ENCODE results near the gene TIMM22. TPM values are rescaled to one million over a fixed set of nuclear protein-coding genes. Genes with fewer than 3 reads are reported as not detected.

TIMM22 gene
- total and polyA plus RNA-seq, 2 of the 4 experiments (the other 2 are of a cell fraction), result 12.7 to 12.9 TPM

- Histone ChIP-seq H2BK120ac (ENCODE audit: low read depth, low read length) (peak overlapping the region; percentile 85), H3K4me2 (ENCODE audit: low read depth, low read length) (peak overlapping the region; percentile 0; the same call in 1 of the 2 replicates), H4K20me1 (ENCODE audit: insufficient read depth, low read length) (peaks cover 68% of the 10 kb centered on the region), H3K27ac (ENCODE audit: insufficient read depth, low read length) (peak overlapping the region; percentile 95), H4K5ac (ENCODE audit: low read depth, low read length) (peak overlapping the region; percentile 6; the same call in 1 of the 2 replicates), H4K8ac (ENCODE audit: low read depth in 2 of 2, low read length in 2 of 2) (peak overlapping the region in 1 of 2 experiments; percentile 74; a peak in 1 of 4 replicates), H3K9ac (ENCODE audit: low read depth, low read length) (peak overlapping the region; percentile 3; the same call in 1 of the 2 replicates), H3K4me1 (ENCODE audit: control insufficient read depth, insufficient read depth, low read length) (peaks cover 50% of the 10 kb centered on the region), H2AK5ac (ENCODE audit: low read depth, low read length) (peak overlapping the region; percentile 79; the same call in 1 of the 2 replicates), H3K9me1 (ENCODE audit: insufficient read depth, low read length) (peaks cover 30% of the 10 kb centered on the region), H3K36me3 (ENCODE audit: control insufficient read depth, insufficient read depth, low read length) (peaks cover 39% of the 10 kb centered on the region), H3K79me1 (ENCODE audit: low read depth in 1 of 2, low read length in 2 of 2) (peaks cover 28 to 72% of the 10 kb centered on the region in 2 experiments), H2BK20ac (ENCODE audit: low read depth, low read length) (peak overlapping the region; percentile 63), H3K9me3 (ENCODE audit: control insufficient read depth, insufficient read depth, low read length) (no peaks in the 10 kb centered on the region), H3K14ac (replicated peaks; ENCODE audit: low read depth, low read length) (peak overlapping the region; percentile 82), H3K18ac (ENCODE audit: low read depth, low read length) (peak overlapping the region; percentile 17), H3K23ac (ENCODE audit: low read depth, low read length) (peak overlapping the region; percentile 74; the same call in 1 of the 2 replicates), H2AFZ (replicated peaks; ENCODE audit: low read length, poor library complexity) (peak overlapping the region; percentile 48), H4K91ac (ENCODE audit: insufficient read depth, low read depth, low read length) (peak overlapping the region; percentile 23; the same call in 1 of the 2 replicates), H3K56ac (ENCODE audit: extremely low read depth, insufficient read depth, low read length) (no peak overlapping the region), H3K4me3 (ENCODE audit: insufficient read depth, low read depth, low read length) (no peak overlapping the region), H2AK9ac (replicated peaks; ENCODE audit: low read depth, low read length, poor library complexity) (peak overlapping the region; percentile 51), H3K27me3 (ENCODE audit: control insufficient read depth, insufficient read depth, low read length) (no peaks in the 10 kb centered on the region), H2BK15ac (ENCODE audit: low read depth, low read length) (peak overlapping the region; percentile 13; the same call in 1 of the 3 replicates), H3K4ac (ENCODE audit: low read depth, low read length) (peak overlapping the region; percentile 87), H2BK5ac (ENCODE audit: low read depth, low read length, poor library complexity, severe bottlenecking) (peak overlapping the region; percentile 96)
- dilution Hi-C loops (cut with HindIII; ENCODE audit: low sequenced_read_pairs, unreplicated experiment), result no loop called here
- intact Hi-C loops (cut with micrococcal nuclease), result no loop called here
- WGBS, 2 experiments (ENCODE audit: extremely low coverage in 2 of 2, insufficient read length in 1 of 2), result 12% methylated on average over 5 of the region's 15 CpGs; no CpG with 5 or more reads in 1 of the 2 experiments
- TF ChIP-seq CEBPB (IDR thresholded peaks at IDR 0.05; ENCODE audit: low read depth, low read length) (no peak), POLR2A (IDR thresholded peaks at IDR 0.05; ENCODE audit: low read depth, low read length) (no peak), RFX5 (IDR thresholded peaks at IDR 0.05; ENCODE audit: low read depth, low read length) (no peak), CHD1 (IDR thresholded peaks at IDR 0.05; ENCODE audit: low read depth, low read length) (no peak), SMC3 (IDR thresholded peaks at IDR 0.05; ENCODE audit: low read depth, low read length) (no peak), NFE2L2 (IDR thresholded peaks at IDR 0.05; ENCODE audit: low read depth, low read length) (no peak), USF2 (IDR thresholded peaks at IDR 0.05; ENCODE audit: low read depth, low read length) (peak; percentile 12; the same call in 1 of the 2 replicates), BHLHE40 (IDR thresholded peaks at IDR 0.05; ENCODE audit: low read depth, low read length) (peak; percentile 78; the same call in 1 of the 2 replicates), MXI1 (IDR thresholded peaks at IDR 0.05; ENCODE audit: borderline replicate concordance, low read depth, low read length) (no peak)
- CTCF ChIA-PET, result interaction anchor here (0.7 to 3.2 kb wide), 3 partner anchors 28 to 98 kb away, joined by 3 to 25 read pairs (median 3); no protein-coding TSS in a partner anchor
- in situ Hi-C loops (cut with MboI; ENCODE audit: low sequenced_read_pairs), result no loop called here
- POLR2A ChIA-PET (ENCODE audit: unreplicated experiment), result no interaction called here
- no TSS peak for BruUV-seq (replicated peaks)
- peak; percentile 74 for DNase-seq
- peak; percentile 1; the same call in 1 of the 2 replicates for ATAC-seq (ENCODE audit: low read depth)
Observed at GRCh38 chr17:1000597-1001461, 3.9 kb downstream of the TIMM22 start.
